Stimulated activated CD4-positive, alpha-beta T cell treated with anti-CD3 and anti-CD28 coated beads, Interleukin-2, amount 100 ng/mL, for 48 hours (primary cell): ENCODE results near the gene WWP2.
"Not testable (repeated sequence)": the region's sequence is repeated elsewhere in the genome, so short reads cannot be mapped to it uniquely, and the experiment has no call there.

ENCODE experiments used
- DNase-seq, 2 donors: peaks; one replicate each; pipeline ENCODE4 v3.0.0-alpha.2; 2020

WWP2 gene

DNA sequence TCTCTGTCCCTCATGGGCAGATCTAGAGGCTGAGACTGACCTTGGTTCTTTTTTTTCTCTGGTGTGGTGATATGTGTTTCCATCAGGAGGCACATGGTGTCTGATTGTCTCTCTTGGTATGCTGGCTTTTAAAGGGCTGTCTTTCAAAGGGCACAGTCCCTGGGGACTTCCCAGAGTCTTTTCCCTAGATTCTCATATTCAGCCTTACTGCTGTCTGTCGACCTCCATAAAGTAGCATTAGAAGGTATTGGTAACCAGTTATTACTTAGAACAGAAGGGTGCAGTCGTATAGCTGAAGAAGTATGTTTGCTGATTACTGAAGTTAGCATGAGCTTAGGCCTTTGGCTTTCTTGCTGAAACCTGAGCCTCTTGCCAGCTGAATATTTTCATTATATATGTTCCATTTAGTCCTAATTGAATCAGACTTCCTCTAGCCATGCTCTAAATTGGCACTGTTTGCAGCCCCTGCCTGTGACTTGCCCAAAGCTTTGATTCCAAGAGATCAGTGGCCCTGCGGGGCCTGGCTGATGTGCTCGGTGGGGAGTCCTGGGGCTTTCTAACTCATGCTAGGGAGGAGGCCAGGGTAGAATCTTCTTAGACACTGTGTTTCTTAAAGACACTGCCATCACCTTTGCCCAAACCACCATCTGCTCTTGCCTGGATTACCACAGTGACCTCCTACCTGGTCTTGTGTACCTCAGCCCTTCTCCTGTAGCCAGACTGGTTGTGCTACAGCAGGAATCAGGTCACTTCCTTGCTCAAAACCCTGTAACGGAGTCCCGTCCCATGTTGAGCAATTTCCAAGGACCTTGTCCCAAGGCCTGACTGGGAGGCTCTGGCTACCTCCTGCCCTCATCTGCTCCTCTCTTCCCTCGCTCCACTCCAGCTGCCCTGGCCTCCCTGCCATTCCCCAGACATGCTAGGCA, 71.5 kb downstream of the WWP2 start:
- no peak for DNase-seq

DNA sequence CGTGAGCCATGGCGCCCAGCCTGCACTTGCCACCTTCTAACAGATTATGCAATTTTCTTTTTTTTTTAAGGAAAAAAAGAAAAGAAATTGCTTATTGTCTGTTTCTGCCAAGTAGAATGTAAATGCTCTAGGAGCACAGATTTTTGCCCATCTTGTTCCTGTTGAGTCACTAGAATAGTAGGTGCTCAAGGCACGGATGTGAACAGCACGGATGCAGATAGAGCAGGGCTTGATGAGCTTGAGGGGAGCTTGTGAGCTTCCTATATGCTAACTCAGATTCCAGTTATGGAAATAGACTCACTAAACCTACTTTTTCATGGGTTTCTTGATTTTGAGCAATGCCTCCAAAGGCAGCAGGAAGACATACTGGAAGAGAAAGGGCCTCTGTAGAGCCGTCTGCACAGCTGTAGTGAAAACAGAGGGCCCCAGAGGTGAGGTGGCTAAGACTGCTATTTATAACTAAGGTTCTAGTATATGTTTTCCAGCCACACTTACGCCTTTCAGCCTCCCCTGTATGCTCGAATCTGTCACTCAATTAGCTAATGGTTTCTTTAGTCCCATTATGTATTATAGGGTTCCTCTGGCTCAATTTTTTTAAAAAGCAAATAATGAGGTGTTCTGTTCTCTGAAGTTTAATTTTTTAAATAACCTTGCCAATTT, 72.8 kb downstream of the WWP2 start:
- no peak for DNase-seq

DNA sequence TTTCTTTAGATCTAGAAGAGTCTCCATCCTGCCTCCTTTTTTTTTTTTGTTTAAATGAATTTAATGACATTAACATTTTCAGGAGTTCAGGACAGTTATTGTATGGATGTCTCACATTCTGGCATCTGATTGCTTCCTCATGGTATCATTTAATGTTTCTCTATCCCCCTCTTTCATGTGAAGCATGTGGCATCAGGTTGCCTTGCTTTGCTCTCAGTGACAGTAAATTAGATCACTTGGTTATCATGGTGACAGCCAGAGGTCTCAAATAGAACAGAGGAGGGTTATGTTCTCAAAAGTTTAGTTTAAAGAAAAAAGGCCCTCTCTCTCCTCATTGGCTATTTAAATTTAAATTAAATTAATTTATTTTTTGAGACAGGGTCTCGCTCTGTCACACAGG, 74.1 kb downstream of the WWP2 start:
- no peak for DNase-seq

DNA sequence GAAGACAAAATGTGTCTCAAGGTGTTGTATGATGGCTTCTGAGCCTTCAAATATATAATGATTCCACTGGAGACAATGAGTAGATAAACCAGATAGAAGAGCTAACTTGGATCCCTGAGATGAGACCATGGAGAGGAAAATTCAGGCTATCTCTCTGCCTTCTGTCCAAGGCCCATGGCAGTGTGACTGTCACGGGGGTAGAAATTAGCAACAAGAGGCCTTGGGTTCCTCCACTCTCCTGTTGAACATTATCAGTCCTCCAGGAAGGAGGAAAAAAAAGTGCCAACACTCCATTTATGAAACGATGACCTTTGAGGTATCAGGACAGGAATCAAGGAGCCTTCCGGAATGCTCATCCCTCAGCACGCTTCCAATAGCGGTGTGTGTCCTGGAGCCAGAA, 75.2 kb downstream of the WWP2 start:
- no peak for DNase-seq

DNA sequence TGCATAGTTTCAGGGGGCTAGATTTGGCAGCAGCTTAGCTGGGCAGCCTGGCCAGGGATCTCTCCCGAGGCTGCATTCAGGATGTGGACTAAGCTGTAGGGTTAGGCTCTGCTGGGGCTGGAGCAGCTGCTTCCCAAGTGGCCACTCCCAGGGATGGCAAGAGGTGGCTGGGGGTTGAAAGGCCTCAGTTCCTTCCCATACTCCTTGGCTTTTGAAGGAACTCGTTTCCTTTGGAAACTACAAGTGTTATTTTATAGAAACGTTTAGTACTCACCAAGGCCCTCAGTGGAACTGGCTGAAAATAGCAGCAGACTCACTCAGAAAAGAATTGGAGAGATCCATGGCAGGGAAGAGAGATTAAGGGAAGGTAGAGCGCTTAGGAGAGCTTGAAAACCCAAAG, 76.4 kb downstream of the WWP2 start:
- DNase-seq: no peak

DNA sequence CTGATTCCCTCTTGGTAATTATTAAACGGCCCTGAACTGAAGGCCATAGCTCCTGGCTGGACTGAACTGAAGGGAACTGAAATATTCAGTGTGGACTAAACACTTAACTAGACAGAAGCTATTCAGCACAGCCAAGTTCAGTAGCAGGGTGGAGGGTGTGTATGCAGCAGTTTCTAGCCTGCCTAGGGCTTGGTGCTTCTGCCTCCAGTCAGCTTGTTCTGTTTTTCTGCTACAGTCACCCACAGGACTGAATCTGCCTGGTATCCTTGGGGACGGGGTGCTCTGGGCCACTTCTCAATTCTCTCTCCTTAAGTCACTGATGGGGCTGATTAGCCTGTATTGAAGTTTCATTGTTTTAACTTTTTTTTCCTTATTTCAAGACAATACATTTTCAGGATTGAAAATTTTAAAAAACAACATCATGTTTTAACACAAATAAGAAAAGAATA, 77.1 kb downstream of the WWP2 start:
- no peak for DNase-seq

DNA sequence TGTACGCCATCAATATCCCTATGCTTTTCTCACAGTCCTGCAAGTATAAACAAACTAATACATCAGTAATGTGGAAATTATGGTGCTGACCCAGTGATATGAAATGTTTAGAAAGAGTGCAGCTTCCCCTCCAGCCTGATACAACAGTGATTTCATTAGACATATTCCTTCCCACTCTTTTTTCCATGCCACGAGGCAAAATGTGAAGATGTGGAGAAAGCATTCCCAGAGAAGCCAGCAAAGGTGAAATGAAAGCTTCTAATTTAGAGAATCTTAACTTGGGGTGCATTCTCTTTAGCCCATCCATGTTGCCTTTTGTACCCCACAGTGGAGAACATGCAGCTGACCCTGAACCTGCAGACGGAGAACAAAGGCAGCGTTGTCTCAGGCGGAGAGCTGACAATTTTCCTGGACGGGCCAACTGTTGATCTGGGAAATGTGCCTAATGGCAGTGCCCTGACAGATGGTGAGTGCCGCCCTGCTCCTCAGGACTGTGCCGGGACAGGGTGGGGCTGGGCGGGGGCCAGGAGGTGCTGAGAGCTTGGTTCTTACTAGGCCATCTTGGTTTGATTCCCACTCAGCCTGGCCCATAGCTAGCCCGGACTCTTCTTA, 77.8 kb downstream of the WWP2 start:
- DNase-seq: no peak

DNA sequence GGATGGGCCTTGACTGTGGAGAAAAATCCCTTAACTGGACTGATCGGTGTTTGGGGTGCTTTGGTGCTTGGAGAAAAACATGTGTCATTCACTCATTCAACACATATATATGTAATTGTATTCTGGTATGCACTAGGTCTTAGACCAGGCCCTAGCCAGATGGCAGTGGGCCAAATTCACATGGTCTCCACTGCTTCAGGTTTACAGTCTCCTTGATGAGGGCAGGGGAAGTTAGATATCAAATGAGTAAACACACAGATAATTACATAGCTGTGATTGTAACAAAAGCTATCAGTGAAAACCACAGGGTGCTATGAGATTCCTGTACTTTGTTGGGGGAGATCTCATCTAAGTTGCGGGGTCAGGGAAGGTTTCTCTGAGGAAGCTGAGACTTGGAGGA, 78.8 kb downstream of the WWP2 start:
- no peak for DNase-seq

DNA sequence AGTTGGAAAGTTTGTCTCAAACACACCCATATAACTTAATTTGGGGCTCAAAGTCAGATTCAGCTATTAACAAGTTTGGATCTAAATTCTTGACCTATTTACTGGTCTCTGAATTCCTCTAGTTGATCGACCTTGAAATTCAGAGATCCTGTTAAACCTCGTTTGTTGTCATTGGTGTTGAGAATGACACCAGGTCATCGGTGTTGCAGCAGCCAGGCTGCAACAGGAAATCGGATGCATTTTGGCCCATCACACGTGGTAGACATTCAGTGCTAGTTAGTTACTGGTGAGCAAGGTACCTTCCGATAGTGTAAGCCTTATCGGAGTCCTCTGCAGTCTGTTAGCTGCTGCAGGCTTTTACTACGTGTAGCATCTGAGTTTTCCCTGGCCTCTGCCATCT, 82.3 kb downstream of the WWP2 start:
- no peak for DNase-seq

DNA sequence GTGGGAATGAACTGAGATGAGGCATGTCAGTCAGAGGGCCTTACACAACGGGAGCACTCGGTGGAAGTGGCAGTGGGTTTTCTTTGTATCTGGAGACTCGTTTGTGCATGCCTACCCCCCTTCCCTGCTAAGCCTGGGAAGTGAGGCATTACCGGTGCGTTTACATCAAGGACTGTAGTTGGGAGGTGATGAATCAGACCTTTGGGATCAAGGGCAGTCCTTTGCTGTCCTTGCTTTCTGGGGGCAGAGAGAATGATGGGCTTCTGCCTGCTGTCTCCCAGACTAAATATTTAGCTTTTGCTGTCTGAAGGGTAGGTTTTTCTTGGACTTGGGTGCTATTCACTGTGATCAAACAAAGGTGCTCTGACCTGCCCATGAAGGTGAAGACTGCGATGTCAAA, 83.0 kb downstream of the WWP2 start:
- no peak for DNase-seq

DNA sequence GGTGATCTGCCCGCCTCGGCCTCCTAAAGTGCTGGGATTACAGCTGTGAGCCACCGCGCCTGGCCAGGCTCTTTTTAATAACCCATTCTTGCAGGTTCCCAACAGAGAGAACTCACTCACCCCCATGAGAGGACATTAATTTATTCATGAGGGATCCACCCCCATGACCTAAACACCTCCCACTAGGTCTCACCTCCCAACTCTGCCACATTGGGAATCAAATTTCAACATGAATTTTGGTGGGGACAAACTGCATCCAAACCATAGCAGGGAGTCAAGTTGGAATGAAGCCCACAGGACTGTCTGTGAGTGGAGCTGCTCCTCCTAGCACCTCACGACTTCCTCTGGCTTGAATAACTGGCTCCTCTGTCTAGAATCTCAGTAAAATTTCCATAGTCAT, 85.5 kb downstream of the WWP2 start:
- DNase-seq: no peak

DNA sequence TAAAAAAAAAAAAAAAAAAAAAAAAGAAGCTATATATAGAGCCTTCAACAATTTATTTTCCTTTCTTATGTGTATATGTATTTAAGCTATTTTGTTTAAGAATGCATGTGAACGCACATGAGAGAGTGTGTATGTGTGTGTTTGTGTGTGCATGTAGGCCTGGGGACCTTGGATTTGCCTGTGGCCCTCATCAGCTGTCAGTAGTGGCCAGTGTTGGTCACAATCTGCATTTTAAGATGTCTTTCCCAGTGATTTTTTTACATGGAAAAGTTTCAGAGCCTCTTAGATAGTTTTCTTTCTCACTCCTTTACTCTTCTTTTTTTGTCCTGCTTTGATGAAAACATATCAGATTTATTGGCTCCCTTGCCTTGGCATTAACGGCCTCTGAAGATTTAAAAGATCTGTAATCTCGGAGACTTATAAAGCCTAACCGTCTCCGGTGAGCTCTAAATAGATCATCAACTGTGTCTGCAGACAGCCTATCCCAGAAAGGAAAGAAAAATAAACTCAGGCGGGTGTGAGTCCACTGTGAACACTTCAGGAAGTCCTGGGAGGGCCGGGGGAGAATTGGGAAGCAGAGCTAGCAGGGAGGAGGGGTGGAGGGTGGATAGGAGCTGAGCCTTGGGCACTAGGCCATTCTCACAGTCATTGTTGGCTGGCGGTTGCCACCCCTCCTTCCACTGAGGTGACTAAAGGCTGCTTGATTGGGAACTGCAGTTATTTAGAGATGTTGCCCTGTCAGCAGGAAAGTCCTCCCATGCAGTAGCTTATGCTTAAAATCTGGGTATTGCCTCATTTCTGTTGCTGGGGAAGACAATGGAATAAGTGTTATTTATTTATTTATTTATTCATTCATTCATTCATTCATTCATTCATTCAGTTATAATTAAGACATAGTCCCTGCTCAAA, 86.8 kb downstream of the WWP2 start:
- no peak for DNase-seq

DNA sequence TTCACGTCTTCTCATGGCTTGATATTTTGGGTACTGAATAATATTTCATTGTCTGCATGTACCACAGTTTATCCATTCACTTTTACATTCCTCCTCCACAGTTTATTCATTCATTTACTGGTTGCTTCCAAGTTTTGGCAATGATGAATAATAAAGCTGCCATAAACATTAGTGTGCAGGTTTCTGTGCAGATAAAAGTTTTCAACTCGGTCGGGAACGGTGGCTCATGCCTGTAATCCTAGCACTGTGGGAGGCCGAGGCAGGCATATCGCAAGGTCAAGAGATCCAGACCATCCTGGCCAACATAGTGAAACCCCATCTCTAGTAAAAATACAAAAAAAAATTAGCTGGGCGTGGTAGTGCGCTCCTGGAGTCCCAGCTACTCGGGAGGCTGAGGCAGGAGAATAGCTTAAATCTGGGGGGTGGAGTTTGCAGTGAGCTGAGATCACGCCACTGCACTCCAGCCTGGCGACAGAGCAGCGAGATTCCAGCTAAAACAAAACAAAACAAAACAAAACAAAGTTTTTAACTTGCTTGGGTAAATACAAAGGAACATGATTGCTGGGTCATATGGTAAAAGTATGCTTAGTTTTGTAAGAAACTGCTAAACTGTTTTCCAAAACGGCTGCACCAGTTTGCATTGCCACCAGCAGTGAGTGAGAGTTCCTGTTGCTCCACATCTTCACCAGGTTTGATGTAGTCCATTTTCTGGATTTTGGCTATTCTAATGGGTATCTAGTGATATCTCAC, 89.5 kb downstream of the WWP2 start:
- no peak for DNase-seq

DNA sequence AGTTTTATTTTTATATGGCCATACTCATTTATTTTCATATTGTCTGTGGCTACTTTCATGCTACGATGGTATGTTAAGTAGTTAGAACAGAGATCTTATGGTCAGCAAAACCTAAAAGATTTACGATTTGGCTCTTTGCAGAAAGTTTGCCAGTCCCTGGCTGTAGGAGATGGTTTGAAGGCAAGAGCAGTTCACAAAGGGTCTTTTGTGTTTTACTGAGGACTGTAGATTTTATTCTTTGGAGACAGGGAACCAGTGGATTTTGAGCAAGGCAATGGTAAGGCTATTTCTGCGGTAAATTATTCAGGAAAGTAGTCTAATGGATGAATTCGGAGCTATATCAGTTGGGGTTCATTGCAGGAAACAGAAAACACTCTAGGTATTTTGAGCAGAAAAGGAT, 90.7 kb downstream of the WWP2 start:
- no peak for DNase-seq

DNA sequence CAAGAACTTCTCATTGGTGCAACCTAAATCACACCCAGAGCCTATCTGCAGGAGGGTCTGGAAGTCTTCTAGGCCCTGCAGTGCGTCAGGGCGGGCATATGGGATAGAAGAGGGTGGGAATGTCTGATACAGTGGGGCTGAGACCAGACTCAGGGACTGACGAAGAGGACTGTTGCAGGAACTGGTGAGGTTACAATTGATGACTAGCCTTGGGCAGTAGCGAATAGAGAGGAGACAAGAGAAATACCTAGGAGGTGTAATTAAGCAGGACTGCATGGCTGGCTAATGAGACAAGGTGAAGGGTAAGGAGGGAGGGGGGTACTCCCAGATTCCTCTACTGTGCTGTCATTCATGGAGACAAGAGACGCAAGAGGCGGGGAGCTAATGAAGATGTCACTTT, 91.3 kb downstream of the WWP2 start:
- DNase-seq: no peak

DNA sequence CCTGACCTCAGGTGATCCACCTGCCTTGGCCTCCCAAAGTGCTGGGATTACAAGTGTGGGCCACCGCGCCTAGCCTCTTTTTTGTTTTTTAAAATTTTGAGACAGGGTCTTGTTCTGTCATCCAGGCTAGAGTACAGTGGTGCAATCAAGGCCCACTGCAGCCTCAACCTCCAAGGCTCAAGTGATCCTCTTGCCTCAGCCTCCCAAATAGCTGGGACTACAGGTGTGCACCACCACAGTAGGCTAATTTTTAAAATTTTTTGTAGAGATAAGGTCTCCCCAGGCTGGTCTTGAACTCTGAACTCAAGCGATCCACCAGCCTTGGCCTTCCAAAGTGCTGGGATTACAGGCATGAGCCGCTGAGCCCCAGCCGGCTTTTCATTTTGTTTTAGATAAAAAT, 92.6 kb downstream of the WWP2 start:
- not testable (repeated sequence) for DNase-seq

DNA sequence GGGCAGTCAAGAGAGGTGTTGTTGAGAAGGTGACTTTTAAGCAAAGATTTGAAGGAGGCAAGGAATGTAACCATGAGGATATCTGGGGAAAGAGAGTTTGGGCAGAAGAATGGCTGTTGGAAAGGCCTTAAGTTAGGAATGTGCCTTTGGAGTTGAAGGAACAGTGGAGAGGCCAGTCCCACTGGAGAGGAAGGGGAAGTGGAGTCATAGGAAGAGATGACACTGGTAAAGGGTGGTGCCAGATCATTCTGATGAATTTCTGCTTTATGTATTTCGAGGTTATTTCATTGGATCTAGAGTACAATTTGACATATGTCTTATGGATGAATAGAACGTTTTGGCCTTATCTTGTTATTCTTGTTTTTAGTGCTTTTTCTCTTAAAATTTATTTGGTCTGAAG, 93.5 kb downstream of the WWP2 start:
- no peak for DNase-seq

DNA sequence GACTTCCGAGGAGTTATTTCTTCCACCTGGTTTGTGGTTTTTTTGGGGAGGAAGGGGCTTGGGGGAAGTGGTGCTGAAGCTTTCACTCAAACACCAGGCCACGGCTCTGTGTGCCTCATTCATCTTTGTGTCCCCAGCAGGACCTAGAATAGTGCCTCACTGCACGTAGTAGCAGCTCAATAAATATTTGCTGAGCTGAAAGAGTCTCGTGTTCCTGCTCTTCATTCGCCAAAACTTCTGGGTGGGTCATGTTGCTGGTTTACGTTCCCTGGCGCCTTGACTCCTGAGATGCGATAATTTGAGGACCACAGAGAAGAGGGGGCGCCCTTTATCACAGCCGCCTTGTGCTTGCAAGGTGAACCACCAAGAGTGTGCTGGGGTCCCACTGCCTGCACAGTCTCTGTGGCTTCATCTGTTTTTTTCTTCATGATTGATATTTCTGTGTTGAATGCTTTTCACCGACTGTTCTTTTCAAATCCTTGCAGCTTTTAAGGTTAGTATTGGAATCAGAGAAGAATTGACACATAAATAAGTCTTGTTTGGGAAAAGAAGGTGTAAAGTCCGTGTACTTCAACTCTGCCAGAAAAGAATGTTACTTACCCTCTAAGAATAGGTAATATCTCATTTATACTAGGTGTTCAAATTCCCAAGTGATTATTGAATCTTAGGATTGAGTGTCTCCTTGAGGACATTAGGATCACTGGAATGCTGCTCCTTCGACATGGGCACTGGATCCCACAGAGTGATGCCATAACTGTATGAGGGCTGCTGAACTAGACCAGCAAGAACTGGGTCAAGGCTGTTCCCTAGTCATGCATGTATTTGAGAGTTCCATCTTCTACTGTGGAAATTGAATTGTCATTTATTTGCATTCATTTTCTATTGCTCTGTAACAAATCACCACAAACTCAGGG, 96.3 kb downstream of the WWP2 start:
- no peak for DNase-seq

DNA sequence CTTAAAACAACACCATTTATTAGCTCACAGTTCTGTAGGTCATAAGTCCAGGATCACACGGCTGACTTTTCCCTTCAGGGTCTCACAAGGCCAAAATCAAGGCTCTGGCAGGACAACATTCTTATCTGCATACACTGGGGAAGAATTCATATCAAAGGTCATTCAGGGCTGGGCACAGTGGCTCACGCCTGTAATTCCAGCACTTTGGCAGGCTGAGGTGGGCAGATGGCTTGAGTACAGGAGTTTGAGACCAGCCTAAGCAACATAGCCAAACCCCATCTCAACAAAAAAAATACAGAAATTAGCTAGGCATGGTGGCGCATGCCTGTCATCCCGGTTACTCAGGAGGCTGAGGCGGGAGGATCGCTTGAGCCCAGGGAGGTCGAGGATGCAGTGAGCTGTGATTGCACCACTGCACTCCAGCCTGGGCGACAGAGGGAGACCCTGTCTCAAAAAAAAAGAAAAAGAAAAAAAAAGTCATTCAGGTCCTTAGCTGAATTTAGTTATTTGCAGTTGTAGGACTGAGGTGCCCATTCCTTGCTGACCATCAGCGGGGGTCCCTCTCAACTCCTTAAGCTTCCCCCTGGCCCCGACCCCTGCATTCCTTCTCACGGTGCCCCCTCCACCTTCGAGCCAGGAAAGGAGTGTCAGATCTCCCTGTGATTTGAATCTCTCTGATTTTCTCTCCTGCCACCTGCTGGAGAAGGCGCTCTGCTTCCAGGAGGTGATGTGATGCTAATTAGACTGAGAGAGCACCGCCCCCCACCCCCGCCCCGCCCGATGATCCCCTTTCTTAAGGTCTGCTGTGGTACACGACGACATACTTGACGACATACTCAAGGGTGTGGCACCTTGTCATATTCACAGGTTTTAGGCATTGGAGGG, 97.2 kb downstream of the WWP2 start:
- DNase-seq: no peak
